Heart left ventricle (tissue), 16 donors: ENCODE data around the gene MARCHF10. TPM values are rescaled to one million over a fixed set of nuclear protein-coding genes. Genes with fewer than 3 reads are reported as not detected.

ENCODE experiments used
- ATAC-seq, 4 donors: fragments of 200-7000 bp; cut with Tn5 transposase; one replicate each; pipeline ENCODE4 v1.9.1; 2020 to 2022; ENCODE audit warnings: moderate library complexity in 4 of 4, mild to moderate bottlenecking in 3 of 4, moderate number of reproducible peaks in 1 of 4
- DNase-seq, 5 donors: peaks; one replicate each; pipeline ENCODE4 v3.0.0-alpha.2; 2020
- H3K27ac ChIP-seq, 12 donors: fragments of 200-600 bp; sonication (generic) in 4 of 12; one replicate each; pipeline versions ENCODE4 v1.5.0 to v1.8.0; 2016 to 2022; ENCODE audit warnings: mild to moderate bottlenecking in 2 of 12
- H3K27me3 ChIP-seq, 9 donors: fragments of 200-600 bp; sonication (generic) in 2 of 9; one replicate each; pipeline versions ENCODE4 v1.5.1 to v1.8.0; 2016 to 2022; ENCODE audit warnings: mild to moderate bottlenecking in 3 of 9
- H3K36me3 ChIP-seq, 9 donors: fragments of 200-600 bp; sonication (generic) in 2 of 9; one replicate each; pipeline versions ENCODE4 v1.5.0 to v1.8.0; 2018 to 2022; ENCODE audit warnings: mild to moderate bottlenecking in 2 of 9
- H3K4me1 ChIP-seq, 12 donors: fragments of 200-600 bp; sonication (generic) in 4 of 12; one replicate each; pipeline versions ENCODE4 v1.5.0 to v1.8.0; 2016 to 2022; ENCODE audit warnings: mild to moderate bottlenecking in 3 of 12
- H3K4me3 ChIP-seq, 12 donors: fragments of 200-600 bp; sonication (generic) in 4 of 12; one replicate each; pipeline versions ENCODE4 v1.5.0 to v1.8.0; 2017 to 2022; ENCODE audit warnings: mild to moderate bottlenecking in 9 of 12, moderate library complexity in 4 of 12
- H3K9me3 ChIP-seq, 12 donors: fragments of 200-600 bp; sonication (generic) in 4 of 12; one replicate each; pipeline versions ENCODE4 v1.5.0 to v1.8.0; 2016 to 2022; ENCODE audit warnings: mild to moderate bottlenecking in 1 of 12
- CTCF ChIP-seq, 12 donors: fragments of 200-600 bp; sonication (generic) in 4 of 12; IDR thresholded peaks; one replicate each; pipeline versions ENCODE4 v1.5.0 to v1.8.0; 2018 to 2022; ENCODE audit warnings: antibody characterized with exemption in 12 of 12, mild to moderate bottlenecking in 5 of 12
- POLR2A ChIP-seq, 2 donors: fragments of 450-650 bp; IDR thresholded peaks; one replicate each; pipeline ENCODE4 v1.6.1; 2017; ENCODE audit warnings: antibody characterized with exemption in 2 of 2, mild to moderate bottlenecking in 2 of 2, moderate library complexity in 2 of 2
- WGBS, 4 donors: extraction: QIAGEN DNeasy Blood & Tissue Kit in 2 of 4; methylation state at CpG; one replicate each; pipeline versions ENCODE4 v1.1.5 to v1.1.7; 2013 to 2018; 5-methylcytosine and 5-hydroxymethylcytosine counted together
- intact Hi-C, 10 donors: fragments of 100-400 bp; cut with DNase I; formaldehyde crosslinking; loops; one replicate each; pipeline versions ENCODE4 v1.11.1 to v1.14.2; 2022
- polyA plus RNA-seq, 2 donors: library from polyadenylated mRNA; stranded (reverse); fragments of 200-250 nt; gene quantifications; one replicate each; pipeline ENCODE4 v1.2.3, GENCODE V29; 2013
- total RNA-seq, 9 donors: library from RNA; depleted of rRNA in 2 of 9; stranded (reverse); fragments of >200 nt in 2 of 9; fragmentation: NEBNext Ultra II Directional in 3 of 9; extraction: Animal tissue kit (Norgen Biotek cat#: 25700) in 3 of 9; gene quantifications; one replicate each; pipeline versions ENCODE4 v1.1.0 to v1.2.4, GENCODE V29; 2016 to 2023
- donor health status: ischemic (EF 13 %, LVEDD 7.1; RV severe dilation, severe dysfunction).
- donor health status: healthy with polysubstance abuse.
- donor health status: DM: no; HTN: yes; CAD: no.
- donor health status: DM: no; HTN: no; CAD: no.
- donor health status: ischemic (EF 25% LVEDD 6.9; RV normal size, moderate dysfunction).
- donor health status: ischemic (EF 25% LVEDD 5.7; RV mildly dilated, moderate dysfunction).
- donor health status: healthy.
- donor health status: DM: yes; HTN: yes; CAD: no.
- donor health status: ischemic (EF 35%, LVEDD 5.7; RV mildly dilated, moderate dysfunction).
- donor health status: nonischemic (EF 11% LVEDD 7.7; RV severe dilation, severe dysfunction).
- donor health status: DM: yes; HTN: yes; CAD: no.
- donor health status: PGD.
- donor health status: ischemic (EF 29% LVEDD 5.4; RV normal size, mild dysfunction).
- donor health status: nonischemic (EF 23%, LVEDD 6.1; RV moderate dilation, normal function).

MARCHF10 gene
- total and polyA plus RNA-seq, 11 donors: not detected

- intact Hi-C loops: no loop called here
- H3K27ac ChIP-seq: no peak overlapping the region
- H3K4me3 ChIP-seq: no peak overlapping the region
- ATAC-seq: no peak
- TF ChIP-seq POLR2A (IDR thresholded peaks at IDR 0.05): no peak
- TF ChIP-seq CTCF (IDR thresholded peaks at IDR 0.05): no peak
- no peaks in the 10 kb centered on the region for H3K4me1 ChIP-seq
- H3K27me3 ChIP-seq: no peaks in the 10 kb centered on the region
- 55 to 81% (median 62%) methylated on average over 5 of the region's 5 CpGs for whole genome bisulfite sequencing, 4 donors
- DNase-seq: no peak
- H3K36me3 ChIP-seq: no peaks in the 10 kb centered on the region
- H3K9me3 ChIP-seq: no peaks in the 10 kb centered on the region
Measured at GRCh38 chr17:62774338-62774737, 33.8 kb downstream of the MARCHF10 start.

- no peaks in the 10 kb centered on the region for H3K36me3 ChIP-seq
- no peak overlapping the region for H3K27ac ChIP-seq
- peaks cover 0 to 8% (median 0%) of the 10 kb centered on the region in 9 donors for H3K27me3 ChIP-seq
- H3K4me1 ChIP-seq: no peaks in the 10 kb centered on the region
- H3K9me3 ChIP-seq: no peaks in the 10 kb centered on the region
- no peak for ATAC-seq
- 83 to 95% (median 85%) methylated on average over 5 of the region's 5 CpGs for WGBS, 4 donors
- no peak for DNase-seq
- intact Hi-C loops: no loop called here
- no peak overlapping the region for H3K4me3 ChIP-seq
- TF ChIP-seq CTCF (IDR thresholded peaks at IDR 0.05): no peak
Measured at GRCh38 chr17:62767997-62768396, 40.1 kb downstream of the MARCHF10 start.

DNA sequence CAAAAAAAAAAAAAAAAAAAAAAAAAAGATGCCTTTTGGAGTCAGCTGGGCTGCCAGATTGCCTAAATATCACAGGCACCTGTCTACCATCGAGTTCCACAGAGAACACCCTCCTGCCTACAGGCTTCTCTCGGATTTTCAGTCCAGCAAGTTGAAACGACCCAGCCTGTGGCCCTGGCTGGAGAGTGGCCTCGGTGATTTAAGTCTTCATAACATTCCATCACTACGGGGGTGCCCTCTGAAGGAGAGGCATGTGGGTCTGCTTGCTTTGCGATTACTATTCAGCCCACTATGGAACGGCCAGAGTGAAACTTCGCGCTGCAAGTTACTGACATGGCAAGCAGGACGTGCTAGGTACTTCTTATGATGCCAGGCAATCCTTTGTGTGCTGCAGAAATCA lies 42.8 kb downstream of the MARCHF10 start:
- TF ChIP-seq CTCF (IDR thresholded peaks at IDR 0.05): no peak
- no peak for TF ChIP-seq POLR2A (IDR thresholded peaks at IDR 0.05)
- intact Hi-C loops: no loop called here
- no peak for ATAC-seq
- Histone ChIP-seq H3K36me3 (no peaks in the 10 kb centered on the region), H3K27ac (no peak overlapping the region), H3K4me3 (no peak overlapping the region), H3K27me3 (peaks cover 0 to 8% (median 0%) of the 10 kb centered on the region in 9 donors), H3K4me1 (no peaks in the 10 kb centered on the region), H3K9me3 (no peaks in the 10 kb centered on the region)
- DNase-seq: no peak
- 79 to 84% (median 83%) methylated on average over 9 to 10 of the region's 10 CpGs for WGBS, 4 donors

DNA sequence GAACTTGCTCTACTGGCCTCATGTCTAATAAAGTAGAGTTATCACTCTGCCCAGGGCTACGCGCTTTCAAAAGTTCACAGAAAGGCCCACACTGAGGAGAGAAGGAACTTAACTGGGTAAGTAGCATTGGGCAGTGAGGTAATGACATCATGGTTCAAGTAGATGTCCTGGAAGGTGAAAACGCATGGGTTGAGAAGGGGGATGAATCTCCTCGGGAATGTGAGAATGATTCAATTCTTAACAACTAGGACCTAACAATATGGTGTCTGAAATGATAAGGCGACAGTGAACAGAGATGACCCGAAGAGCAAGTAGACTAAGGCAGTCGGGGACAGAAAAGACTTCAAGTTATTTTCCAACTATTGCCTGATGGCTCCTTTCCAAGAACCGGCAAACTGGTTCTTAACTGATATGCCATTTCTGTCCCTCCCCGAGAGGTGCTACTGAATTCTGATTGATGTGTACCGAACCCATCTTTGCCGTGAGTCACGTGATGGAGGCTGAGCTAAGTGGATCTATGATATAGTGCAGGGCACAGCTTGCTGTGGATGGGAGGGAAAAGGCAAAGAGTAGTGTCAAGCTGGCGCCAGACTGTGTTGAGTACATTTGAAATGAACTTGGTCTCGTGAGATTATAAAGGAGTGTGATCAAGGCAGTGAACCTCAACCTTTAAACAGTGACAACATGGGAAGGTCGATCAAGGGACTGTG lies 44.1 kb downstream of the MARCHF10 start:
- intact Hi-C loops: no loop called here
- no peak for ATAC-seq
- Histone ChIP-seq H3K36me3 (no peaks in the 10 kb centered on the region), H3K4me1 (no peaks in the 10 kb centered on the region), H3K27me3 (peaks cover 0 to 8% (median 0%) of the 10 kb centered on the region in 9 donors), H3K4me3 (no peak overlapping the region), H3K27ac (no peak overlapping the region), H3K9me3 (no peaks in the 10 kb centered on the region)
- TF ChIP-seq CTCF (IDR thresholded peaks at IDR 0.05) (no peak), POLR2A (IDR thresholded peaks at IDR 0.05) (no peak)
- 65 to 67% (median 67%) methylated on average over 15 of the region's 15 CpGs for WGBS, 4 donors
- no peak for DNase-seq
